ENCODE measurements around the gene CYB5D1. TPM values are rescaled to one million over a fixed set of nuclear protein-coding genes. Genes with fewer than 3 reads are reported as not detected.

Gene CYB5D1
- total RNA-seq, 4 donors from 2014 or later: 12.0 to 18.7 (median 13.7) TPM

GRCh38 chr17:7825206-7825990 lies 32.4 kb upstream of the CYB5D1 start:
- WGBS, 2 donors (ENCODE audit: low coverage in 1 of 2): 21 to 30% methylated on average over 8 to 12 of the region's 12 CpGs
- Histone ChIP-seq H3K4me1 (peaks cover 0 to 12% (median 0%) of the 10 kb centered on the region in 3 donors), H3K9me3 (no peaks in the 10 kb centered on the region), H3K27ac (no peak overlapping the region), H3K27me3 (no peaks in the 10 kb centered on the region), H3K4me3 (no peak overlapping the region), H3K36me3 (no peaks in the 10 kb centered on the region)
- peak; percentile 46 for ATAC-seq
- no peak for TF ChIP-seq POLR2A (IDR thresholded peaks at IDR 0.05)
- TF ChIP-seq POLR2AphosphoS5 (IDR thresholded peaks at IDR 0.05): peak; percentile 61
- TF ChIP-seq EP300 (IDR thresholded peaks at IDR 0.05): no peak

- Histone ChIP-seq H3K27ac (no peak overlapping the region), H3K4me1 (peaks cover 0 to 15% (median 5%) of the 10 kb centered on the region in 3 donors), H3K36me3 (no peaks in the 10 kb centered on the region), H3K4me3 (no peak overlapping the region), H3K9me3 (no peaks in the 10 kb centered on the region), H3K27me3 (no peaks in the 10 kb centered on the region)
- TF ChIP-seq CTCF (IDR thresholded peaks at IDR 0.05) (no peak), POLR2AphosphoS5 (IDR thresholded peaks at IDR 0.05) (no peak), POLR2A (IDR thresholded peaks at IDR 0.05) (no peak), EP300 (IDR thresholded peaks at IDR 0.05) (no peak)
- ATAC-seq: no peak
- 60 to 77% methylated on average over 1 to 7 of the region's 8 CpGs for WGBS, 2 donors (ENCODE audit: low coverage in 1 of 2)
Observed at GRCh38 chr17:7830616-7831015, 27.2 kb upstream of the CYB5D1 start.

GRCh38 chr17:7831233-7831632 lies 26.6 kb upstream of the CYB5D1 start:
- Histone ChIP-seq H3K4me1 (peaks cover 0 to 16% (median 8%) of the 10 kb centered on the region in 3 donors), H3K36me3 (no peaks in the 10 kb centered on the region), H3K4me3 (no peak overlapping the region), H3K9me3 (no peaks in the 10 kb centered on the region), H3K27me3 (no peaks in the 10 kb centered on the region), H3K27ac (no peak overlapping the region)
- no peak for ATAC-seq
- WGBS, 2 donors (ENCODE audit: low coverage in 1 of 2): 20 to 80% methylated on average over 1 to 6 of the region's 7 CpGs
- TF ChIP-seq POLR2A (IDR thresholded peaks at IDR 0.05) (no peak), EP300 (IDR thresholded peaks at IDR 0.05) (no peak), CTCF (IDR thresholded peaks at IDR 0.05) (no peak), POLR2AphosphoS5 (IDR thresholded peaks at IDR 0.05) (no peak)

- Histone ChIP-seq H3K4me3 (no peak overlapping the region), H3K36me3 (no peaks in the 10 kb centered on the region), H3K27ac (no peak overlapping the region), H3K4me1 (peaks cover 3 to 28% (median 20%) of the 10 kb centered on the region in 3 donors), H3K27me3 (no peaks in the 10 kb centered on the region), H3K9me3 (no peaks in the 10 kb centered on the region)
- no peak for ATAC-seq
- WGBS, 2 donors (ENCODE audit: low coverage in 1 of 2): 71 to 88% methylated on average over 8 to 9 of the region's 10 CpGs
- TF ChIP-seq EP300 (IDR thresholded peaks at IDR 0.05) (no peak), POLR2AphosphoS5 (IDR thresholded peaks at IDR 0.05) (no peak), POLR2A (IDR thresholded peaks at IDR 0.05) (no peak), CTCF (IDR thresholded peaks at IDR 0.05) (no peak)
Observed at GRCh38 chr17:7832431-7832830, 25.4 kb upstream of the CYB5D1 start.

GRCh38 chr17:7833011-7833794 lies 24.6 kb upstream of the CYB5D1 start:
- Histone ChIP-seq H3K36me3 (no peaks in the 10 kb centered on the region), H3K27me3 (no peaks in the 10 kb centered on the region), H3K9me3 (no peaks in the 10 kb centered on the region), H3K27ac (peak overlapping the region; percentile 5 to 99 (median 96)), H3K4me3 (peak overlapping the region in 1 of 2 donors; percentile 86), H3K4me1 (peaks cover 6 to 35% (median 27%) of the 10 kb centered on the region in 3 donors)
- ATAC-seq: no peak
- TF ChIP-seq EP300 (IDR thresholded peaks at IDR 0.05) (no peak), POLR2A (IDR thresholded peaks at IDR 0.05) (no peak), POLR2AphosphoS5 (IDR thresholded peaks at IDR 0.05) (no peak), CTCF (IDR thresholded peaks at IDR 0.05) (no peak)
- WGBS, 2 donors (ENCODE audit: low coverage in 1 of 2): 52 to 80% methylated on average over 1 to 8 of the region's 19 CpGs

Measured in gastroesophageal sphincter (tissue), 4 donors.